ENCODE data around the gene EFEMP1. TPM values are rescaled to one million over a fixed set of nuclear protein-coding genes. Genes with fewer than 3 reads are reported as not detected.

The EFEMP1 gene
- total and polyA plus RNA-seq, 4 experiments from 2014 or later: not detected

- H3K27me3 ChIP-seq (ENCODE audit: insufficient read depth, low read length): no peaks in the 10 kb centered on the region
- Mint-ChIP-seq H3K27ac (no peak overlapping the region), H3K4me3 (no peak overlapping the region), H3K27me3 (peaks cover 0 to 2% of the 10 kb centered on the region in 2 donors), H3K4me1 (no peaks in the 10 kb centered on the region), H3K36me3 (no peaks in the 10 kb centered on the region), H3K9me3 (peaks cover 0 to 3% (median 0%) of the 10 kb centered on the region in 8 donors)
- ChIA-PET POLR2A (ENCODE audit: partially characterized antibody) (no interaction called here), CTCF (ENCODE audit: partially characterized antibody) (interaction anchor here (1.5 kb wide), 1 partner anchor 243 kb away, joined by 3 read pairs; no protein-coding TSS in a partner anchor)
- intact Hi-C loops (cut with micrococcal nuclease): no loop called here
- no peak overlapping the region for H3K27ac ChIP-seq (ENCODE audit: low read depth, low read length)
- no peaks in the 10 kb centered on the region for H3K4me1 ChIP-seq (ENCODE audit: insufficient read depth, low read length)
- H3K4me3 ChIP-seq (ENCODE audit: low read length in 2 of 2): no peak overlapping the region
- H3K9me3 ChIP-seq (ENCODE audit: control insufficient read depth in 1 of 2, low read length in 2 of 2): no peaks in the 10 kb centered on the region
- no peak for DNase-seq
- no peaks in the 10 kb centered on the region for H3K36me3 ChIP-seq (ENCODE audit: insufficient read depth, low read length)
These were observed 37.8 kb upstream of the EFEMP1 start for GRCh38 chr2:55961318-55961911.

GRCh38 chr2:55958756-55959155 lies 35.2 kb upstream of the EFEMP1 start:
- POLR2A ChIA-PET (ENCODE audit: partially characterized antibody): no interaction called here
- intact Hi-C loops (cut with micrococcal nuclease): no loop called here
- H3K27ac Mint-ChIP-seq: no peak overlapping the region

GRCh38 chr2:55957142-55957541 lies 33.6 kb upstream of the EFEMP1 start:
- H3K27me3 Mint-ChIP-seq: peaks cover 0 to 6% of the 10 kb centered on the region in 2 donors
- Histone ChIP-seq H3K36me3 (ENCODE audit: insufficient read depth, low read length) (no peaks in the 10 kb centered on the region), H3K27ac (ENCODE audit: low read depth, low read length) (no peak overlapping the region), H3K4me1 (ENCODE audit: insufficient read depth, low read length) (no peaks in the 10 kb centered on the region), H3K9me3 (ENCODE audit: control insufficient read depth in 1 of 2, low read length in 2 of 2) (no peaks in the 10 kb centered on the region), H3K27me3 (ENCODE audit: insufficient read depth, low read length) (no peaks in the 10 kb centered on the region), H3K4me3 (ENCODE audit: low read length in 2 of 2) (no peak overlapping the region)
- no peak for DNase-seq
- intact Hi-C loops (cut with micrococcal nuclease): no loop called here
- no peak overlapping the region for H3K4me3 Mint-ChIP-seq
- H3K9me3 Mint-ChIP-seq: peaks cover 0 to 3% (median 0%) of the 10 kb centered on the region in 8 donors
- H3K27ac Mint-ChIP-seq: no peak overlapping the region
- H3K36me3 Mint-ChIP-seq: no peaks in the 10 kb centered on the region
- ChIA-PET CTCF (ENCODE audit: partially characterized antibody) (no interaction called here), POLR2A (ENCODE audit: partially characterized antibody) (no interaction called here)
- H3K4me1 Mint-ChIP-seq: no peaks in the 10 kb centered on the region

More at GRCh38 chr2:55958756-55959155, 35.2 kb upstream of the EFEMP1 start:
- Histone ChIP-seq H3K27me3 (ENCODE audit: insufficient read depth, low read length) (no peaks in the 10 kb centered on the region), H3K9me3 (ENCODE audit: control insufficient read depth in 1 of 2, low read length in 2 of 2) (no peaks in the 10 kb centered on the region), H3K4me1 (ENCODE audit: insufficient read depth, low read length) (no peaks in the 10 kb centered on the region), H3K27ac (ENCODE audit: low read depth, low read length) (no peak overlapping the region), H3K4me3 (ENCODE audit: low read length in 2 of 2) (no peak overlapping the region), H3K36me3 (ENCODE audit: insufficient read depth, low read length) (no peaks in the 10 kb centered on the region)
- CTCF ChIA-PET (ENCODE audit: partially characterized antibody): no interaction called here
- no peak for DNase-seq
- Mint-ChIP-seq H3K4me1 (no peaks in the 10 kb centered on the region), H3K27me3 (peaks cover 0 to 4% of the 10 kb centered on the region in 2 donors), H3K36me3 (no peaks in the 10 kb centered on the region), H3K4me3 (no peak overlapping the region), H3K9me3 (peaks cover 0 to 3% (median 0%) of the 10 kb centered on the region in 8 donors)

- ChIA-PET CTCF (ENCODE audit: partially characterized antibody) (no interaction called here), POLR2A (ENCODE audit: partially characterized antibody) (no interaction called here)
- Mint-ChIP-seq H3K9me3 (peaks cover 0 to 3% (median 0%) of the 10 kb centered on the region in 8 donors), H3K27me3 (peaks cover 0 to 10% of the 10 kb centered on the region in 2 donors), H3K27ac (no peak overlapping the region), H3K36me3 (no peaks in the 10 kb centered on the region), H3K4me3 (no peak overlapping the region), H3K4me1 (no peaks in the 10 kb centered on the region)
- intact Hi-C loops (cut with micrococcal nuclease): no loop called here
- no peaks in the 10 kb centered on the region for H3K27me3 ChIP-seq (ENCODE audit: insufficient read depth, low read length)
- no peaks in the 10 kb centered on the region for H3K9me3 ChIP-seq (ENCODE audit: control insufficient read depth in 1 of 2, low read length in 2 of 2)
- H3K27ac ChIP-seq (ENCODE audit: low read depth, low read length): no peak overlapping the region
- H3K4me1 ChIP-seq (ENCODE audit: insufficient read depth, low read length): no peaks in the 10 kb centered on the region
- no peak for DNase-seq
- no peak overlapping the region for H3K4me3 ChIP-seq (ENCODE audit: low read length in 2 of 2)
- no peaks in the 10 kb centered on the region for H3K36me3 ChIP-seq (ENCODE audit: insufficient read depth, low read length)
These were observed 30.9 kb upstream of the EFEMP1 start for GRCh38 chr2:55954306-55955035.

GRCh38 chr2:55952415-55952814 lies 28.8 kb upstream of the EFEMP1 start:
- Histone ChIP-seq H3K36me3 (ENCODE audit: insufficient read depth, low read length) (no peaks in the 10 kb centered on the region), H3K9me3 (ENCODE audit: control insufficient read depth in 1 of 2, low read length in 2 of 2) (no peaks in the 10 kb centered on the region), H3K27ac (ENCODE audit: low read depth, low read length) (no peak overlapping the region), H3K4me3 (ENCODE audit: low read length in 2 of 2) (no peak overlapping the region), H3K4me1 (ENCODE audit: insufficient read depth, low read length) (no peaks in the 10 kb centered on the region), H3K27me3 (ENCODE audit: insufficient read depth, low read length) (no peaks in the 10 kb centered on the region)
- Mint-ChIP-seq H3K4me1 (no peaks in the 10 kb centered on the region), H3K27ac (no peak overlapping the region), H3K27me3 (peaks cover 1 to 9% of the 10 kb centered on the region in 2 donors), H3K4me3 (no peak overlapping the region), H3K9me3 (peaks cover 0 to 1% (median 0%) of the 10 kb centered on the region in 8 donors), H3K36me3 (no peaks in the 10 kb centered on the region)
- DNase-seq: no peak
- ChIA-PET CTCF (ENCODE audit: partially characterized antibody) (no interaction called here), POLR2A (ENCODE audit: partially characterized antibody) (no interaction called here)
- intact Hi-C loops (cut with micrococcal nuclease): no loop called here

GRCh38 chr2:55951533-55951932 lies 28.0 kb upstream of the EFEMP1 start:
- DNase-seq: no peak
- ChIA-PET POLR2A (ENCODE audit: partially characterized antibody) (no interaction called here), CTCF (ENCODE audit: partially characterized antibody) (no interaction called here)
- Mint-ChIP-seq H3K27me3 (peaks cover 1 to 9% of the 10 kb centered on the region in 2 donors), H3K27ac (no peak overlapping the region), H3K9me3 (peaks cover 0 to 1% (median 0%) of the 10 kb centered on the region in 8 donors), H3K4me3 (no peak overlapping the region), H3K4me1 (no peaks in the 10 kb centered on the region), H3K36me3 (no peaks in the 10 kb centered on the region)
- no peaks in the 10 kb centered on the region for H3K36me3 ChIP-seq (ENCODE audit: insufficient read depth, low read length)
- H3K4me3 ChIP-seq (ENCODE audit: low read length in 2 of 2): no peak overlapping the region
- intact Hi-C loops (cut with micrococcal nuclease): no loop called here
- no peaks in the 10 kb centered on the region for H3K9me3 ChIP-seq (ENCODE audit: control insufficient read depth in 1 of 2, low read length in 2 of 2)
- no peak overlapping the region for H3K27ac ChIP-seq (ENCODE audit: low read depth, low read length)
- H3K4me1 ChIP-seq (ENCODE audit: insufficient read depth, low read length): no peaks in the 10 kb centered on the region
- no peaks in the 10 kb centered on the region for H3K27me3 ChIP-seq (ENCODE audit: insufficient read depth, low read length)

GRCh38 chr2:55949613-55950012 lies 26.0 kb upstream of the EFEMP1 start:
- ChIA-PET CTCF (ENCODE audit: partially characterized antibody) (no interaction called here), POLR2A (ENCODE audit: partially characterized antibody) (no interaction called here)
- Mint-ChIP-seq H3K9me3 (peaks cover 0 to 1% (median 0%) of the 10 kb centered on the region in 8 donors), H3K36me3 (no peaks in the 10 kb centered on the region), H3K27ac (no peak overlapping the region), H3K4me1 (no peaks in the 10 kb centered on the region), H3K27me3 (peaks cover 1 to 6% of the 10 kb centered on the region in 2 donors), H3K4me3 (no peak overlapping the region)
- Histone ChIP-seq H3K36me3 (ENCODE audit: insufficient read depth, low read length) (no peaks in the 10 kb centered on the region), H3K9me3 (ENCODE audit: control insufficient read depth in 1 of 2, low read length in 2 of 2) (no peaks in the 10 kb centered on the region), H3K4me3 (ENCODE audit: low read length in 2 of 2) (no peak overlapping the region), H3K4me1 (ENCODE audit: insufficient read depth, low read length) (no peaks in the 10 kb centered on the region), H3K27ac (ENCODE audit: low read depth, low read length) (no peak overlapping the region), H3K27me3 (ENCODE audit: insufficient read depth, low read length) (no peaks in the 10 kb centered on the region)
- DNase-seq: no peak
- intact Hi-C loops (cut with micrococcal nuclease): no loop called here

Measured in CD4-positive, alpha-beta memory T cell (primary cell).